Natural killer cell (primary cell): ENCODE data around the gene DHRS2. TPM values are rescaled to one million over a fixed set of nuclear protein-coding genes. Genes with fewer than 3 reads are reported as not detected.

Experiments
- ATAC-seq, 3 donors: fragments of 150-1000 bp in 2 of 3; fragments of 200-7000 bp in 1 of 3; cut with Tn5 transposase; 1 replicate in 1 of 3; 2 replicates in 2 of 3; pipeline ENCODE4 v1.10.0; 2021; ENCODE audit warnings: mild to moderate bottlenecking in 2 of 3, moderate library complexity in 2 of 3
- DNase-seq, 2 donors: peaks; one replicate each; pipeline versions ENCODE4 v3.0.0 to v3.0.0-alpha.2; 2013 to 2021; ENCODE audit warnings: mixed read lengths in 1 of 2
- H3K27ac ChIP-seq: one replicate; pipeline ENCODE4 v1.5.1; 2013; ENCODE audit warnings: mild to moderate bottlenecking, low read length
- H3K27me3 ChIP-seq: one replicate; pipeline ENCODE4 v1.6.1; 2013; ENCODE audit warnings: low read length; ENCODE audit not compliant: control insufficient read depth, insufficient read depth
- H3K36me3 ChIP-seq: one replicate; pipeline ENCODE4 v1.6.1; 2013; ENCODE audit warnings: low read length; ENCODE audit not compliant: control insufficient read depth, insufficient read depth
- H3K4me1 ChIP-seq: one replicate; pipeline ENCODE4 v1.6.1; 2013; ENCODE audit warnings: low read length; ENCODE audit not compliant: control insufficient read depth, insufficient read depth
- H3K4me3 ChIP-seq: one replicate; pipeline ENCODE4 v1.5.1; 2013; ENCODE audit warnings: low read length
- H3K9me3 ChIP-seq: one replicate; pipeline ENCODE4 v1.6.1; 2013; ENCODE audit warnings: low read length; ENCODE audit not compliant: control insufficient read depth, insufficient read depth
- H3K27ac Mint-ChIP-seq, 2 donors: one replicate each; pipeline ENCODE4 v1.8.0; 2022; ENCODE audit warnings: mild to moderate bottlenecking in 2 of 2, mixed read lengths in 2 of 2, moderate library complexity in 1 of 2
- H3K27me3 Mint-ChIP-seq, 2 donors: one replicate each; pipeline ENCODE4 v1.8.0; 2022; ENCODE audit warnings: low read depth in 2 of 2, mixed read lengths in 2 of 2
- H3K36me3 Mint-ChIP-seq: one replicate; pipeline ENCODE4 v1.8.0; 2022; ENCODE audit warnings: mixed read lengths
- H3K4me1 Mint-ChIP-seq, 2 donors: one replicate each; pipeline ENCODE4 v1.8.0; 2022; ENCODE audit warnings: mixed read lengths in 2 of 2
- H3K4me3 Mint-ChIP-seq: one replicate; pipeline ENCODE4 v1.8.0; 2022; ENCODE audit warnings: mild to moderate bottlenecking, moderate library complexity, mixed read lengths
- H3K9me3 Mint-ChIP-seq, 2 donors: one replicate each; pipeline ENCODE4 v1.8.0; 2022; ENCODE audit warnings: mixed read lengths in 2 of 2
- WGBS: methylation state at CpG from one replicate; pipeline ENCODE4 v1.1.7; 2013; ENCODE audit warnings: missing lambda C conversion rate; ENCODE audit not compliant: insufficient coverage; 5-methylcytosine and 5-hydroxymethylcytosine counted together
- intact Hi-C: fragments of 100-400 bp; cut with micrococcal nuclease; formaldehyde crosslinking; loops from one replicate; pipeline ENCODE4 v1.14.2; 2022
- total RNA-seq, 4 donors: library from RNA; stranded (reverse); fragments of 120-200 nt in 1 of 4; gene quantifications; one replicate each; pipeline versions ENCODE4 v1.2.3 to v1.2.4, GENCODE V29; 2013 to 2022
- TF ChIP-seq, protein P1 (sequence below): fragments of 200-600 bp; IDR thresholded peaks from one replicate; pipeline ENCODE4 v1.8.0; 2022; ENCODE audit warnings: antibody characterized with exemption

Gene DHRS2
- total RNA-seq, 3 donors from 2014 or later (not counting 1 experiment from before 2014, with no cell fraction given): 0.50 TPM; not detected in 2

DNA sequence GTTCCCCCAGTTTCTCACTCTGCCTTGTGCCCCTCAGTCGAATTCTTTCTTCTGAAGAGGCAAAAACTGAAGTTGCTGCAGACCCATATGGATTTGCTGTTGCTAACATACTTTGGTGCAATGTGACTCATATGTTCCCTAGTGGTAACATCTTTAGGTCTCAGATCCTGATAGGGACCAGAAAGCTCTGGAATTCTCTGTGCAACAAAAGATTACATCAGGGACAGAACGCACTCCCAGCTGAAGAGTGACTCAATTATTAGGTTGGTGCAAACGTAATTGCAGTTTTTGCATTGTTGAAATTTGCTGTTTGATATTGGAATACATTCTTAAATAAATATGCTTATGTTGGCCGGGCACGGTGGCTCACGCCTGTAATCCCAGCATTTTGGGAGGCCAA, 8.2 kb upstream of the DHRS2 start:
- intact Hi-C loops: no loop called here
- Histone ChIP-seq H3K9me3 (peaks cover 2% of the 10 kb centered on the region), H3K27ac (no peak overlapping the region), H3K4me3 (no peak overlapping the region), H3K36me3 (no peaks in the 10 kb centered on the region), H3K4me1 (peaks cover 6% of the 10 kb centered on the region), H3K27me3 (no peaks in the 10 kb centered on the region)
- TF ChIP-seq, protein P1, sequence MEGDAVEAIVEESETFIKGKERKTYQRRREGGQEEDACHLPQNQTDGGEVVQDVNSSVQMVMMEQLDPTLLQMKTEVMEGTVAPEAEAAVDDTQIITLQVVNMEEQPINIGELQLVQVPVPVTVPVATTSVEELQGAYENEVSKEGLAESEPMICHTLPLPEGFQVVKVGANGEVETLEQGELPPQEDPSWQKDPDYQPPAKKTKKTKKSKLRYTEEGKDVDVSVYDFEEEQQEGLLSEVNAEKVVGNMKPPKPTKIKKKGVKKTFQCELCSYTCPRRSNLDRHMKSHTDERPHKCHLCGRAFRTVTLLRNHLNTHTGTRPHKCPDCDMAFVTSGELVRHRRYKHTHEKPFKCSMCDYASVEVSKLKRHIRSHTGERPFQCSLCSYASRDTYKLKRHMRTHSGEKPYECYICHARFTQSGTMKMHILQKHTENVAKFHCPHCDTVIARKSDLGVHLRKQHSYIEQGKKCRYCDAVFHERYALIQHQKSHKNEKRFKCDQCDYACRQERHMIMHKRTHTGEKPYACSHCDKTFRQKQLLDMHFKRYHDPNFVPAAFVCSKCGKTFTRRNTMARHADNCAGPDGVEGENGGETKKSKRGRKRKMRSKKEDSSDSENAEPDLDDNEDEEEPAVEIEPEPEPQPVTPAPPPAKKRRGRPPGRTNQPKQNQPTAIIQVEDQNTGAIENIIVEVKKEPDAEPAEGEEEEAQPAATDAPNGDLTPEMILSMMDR: no peak
- peaks cover 7 to 8% of the 10 kb centered on the region in 2 donors for H3K4me1 Mint-ChIP-seq
- no peak overlapping the region for H3K27ac Mint-ChIP-seq
- peaks cover 11% of the 10 kb centered on the region for H3K36me3 Mint-ChIP-seq
- 79% methylated on average over 6 of the region's 6 CpGs for WGBS
- ATAC-seq (no peak), DNase-seq (no peak)
- H3K9me3 Mint-ChIP-seq: peaks cover 0 to 4% of the 10 kb centered on the region in 2 donors
- peaks cover 5 to 12% of the 10 kb centered on the region in 2 donors for H3K27me3 Mint-ChIP-seq
- H3K4me3 Mint-ChIP-seq: no peak overlapping the region

DNA sequence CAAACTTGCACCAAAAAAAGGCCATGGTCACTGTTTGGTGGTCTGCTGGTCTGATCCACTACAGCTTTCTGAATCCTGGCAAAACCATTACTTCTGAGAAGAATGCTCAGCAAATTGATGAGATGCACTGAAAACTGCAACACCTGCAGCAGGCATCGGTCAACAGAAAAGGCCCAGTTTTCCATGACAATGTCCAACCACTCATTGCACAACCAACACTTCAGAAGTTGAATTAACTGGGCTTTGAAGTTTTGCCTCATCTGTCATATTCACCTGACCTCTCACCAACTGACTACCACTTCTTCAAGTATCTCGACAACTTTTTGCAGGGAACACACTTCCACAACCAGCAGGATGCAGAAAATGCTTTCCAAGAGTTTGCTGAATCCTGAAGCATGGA, 7.0 kb upstream of the DHRS2 start:
- H3K27ac ChIP-seq: no peak overlapping the region
- peaks cover 7 to 8% of the 10 kb centered on the region in 2 donors for H3K4me1 Mint-ChIP-seq
- H3K27me3 Mint-ChIP-seq: peaks cover 5 to 8% of the 10 kb centered on the region in 2 donors
- DNase-seq: no peak
- peaks cover 2% of the 10 kb centered on the region for H3K9me3 ChIP-seq
- no peak overlapping the region for H3K4me3 ChIP-seq
- peaks cover 0 to 4% of the 10 kb centered on the region in 2 donors for H3K9me3 Mint-ChIP-seq
- intact Hi-C loops: no loop called here
- no peak overlapping the region for H3K4me3 Mint-ChIP-seq
- no peaks in the 10 kb centered on the region for H3K36me3 ChIP-seq
- WGBS: 40% methylated on average over 2 of the region's 2 CpGs
- no peaks in the 10 kb centered on the region for H3K27me3 ChIP-seq
- no peak overlapping the region for H3K27ac Mint-ChIP-seq
- TF ChIP-seq, protein P1: no peak
- peaks cover 10% of the 10 kb centered on the region for H3K36me3 Mint-ChIP-seq
- ATAC-seq: no peak
- H3K4me1 ChIP-seq: peaks cover 6% of the 10 kb centered on the region

DNA sequence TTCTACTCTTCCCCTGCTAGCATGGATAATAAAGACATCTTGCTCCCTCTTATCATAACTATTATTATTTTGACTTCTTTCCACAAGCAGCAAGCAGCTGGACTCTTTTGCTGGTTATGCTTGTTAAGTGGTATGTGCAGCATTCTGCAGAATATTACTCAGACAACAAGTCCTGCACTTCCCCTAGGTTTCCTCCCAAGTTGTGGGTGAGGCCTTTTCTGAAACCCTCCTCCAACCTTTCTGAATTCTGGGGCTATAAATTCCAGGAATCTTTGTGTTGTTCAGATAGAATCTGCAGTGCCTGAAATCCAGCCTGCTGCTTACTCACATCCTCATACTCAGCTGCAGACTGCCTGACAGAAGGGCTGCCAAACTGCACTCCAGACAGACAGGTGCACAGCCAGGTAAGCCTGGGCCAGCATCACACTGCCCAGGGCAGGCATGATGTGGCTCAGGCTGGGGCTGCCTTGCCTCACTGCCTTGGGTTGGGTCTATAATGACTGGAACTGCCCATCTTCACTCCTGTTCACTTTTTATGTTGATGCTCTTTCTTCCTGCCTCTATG, 6.2 kb upstream of the DHRS2 start:
- Histone ChIP-seq H3K9me3 (peaks cover 2% of the 10 kb centered on the region), H3K36me3 (no peaks in the 10 kb centered on the region), H3K4me3 (no peak overlapping the region), H3K27me3 (no peaks in the 10 kb centered on the region), H3K27ac (no peak overlapping the region), H3K4me1 (peaks cover 6% of the 10 kb centered on the region)
- Mint-ChIP-seq H3K36me3 (peaks cover 3% of the 10 kb centered on the region), H3K9me3 (no peaks in the 10 kb centered on the region), H3K27ac (no peak overlapping the region), H3K27me3 (peaks cover 1 to 5% of the 10 kb centered on the region in 2 donors), H3K4me1 (peaks cover 7 to 10% of the 10 kb centered on the region in 2 donors), H3K4me3 (no peak overlapping the region)
- TF ChIP-seq, protein P1: no peak
- DNase-seq (no peak), ATAC-seq (no peak)
- intact Hi-C loops: no loop called here

DNA sequence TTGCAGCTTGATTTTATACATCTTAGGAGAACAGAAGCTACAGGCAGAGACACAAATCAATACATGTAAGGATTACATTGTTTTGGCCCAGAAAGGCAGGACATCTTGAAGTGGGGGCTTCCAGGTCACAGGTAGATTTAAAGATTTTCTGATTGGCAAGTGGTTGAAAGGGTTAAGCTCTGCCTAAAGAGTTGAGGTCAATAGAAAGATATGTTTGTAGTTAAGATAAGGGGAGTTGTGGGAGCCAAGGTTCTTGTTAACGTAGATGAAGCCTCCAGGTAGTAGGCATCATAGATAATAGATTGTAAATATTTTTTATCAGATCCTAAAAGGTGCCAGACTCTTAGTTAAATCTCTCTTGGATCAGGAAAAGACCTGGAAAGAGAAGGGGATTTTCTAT, 5.5 kb upstream of the DHRS2 start:
- ATAC-seq (no peak), DNase-seq (no peak)
- Mint-ChIP-seq H3K9me3 (no peaks in the 10 kb centered on the region), H3K27me3 (peaks cover 0 to 5% of the 10 kb centered on the region in 2 donors), H3K4me1 (peaks cover 7 to 13% of the 10 kb centered on the region in 2 donors), H3K27ac (no peak overlapping the region), H3K36me3 (no peaks in the 10 kb centered on the region), H3K4me3 (no peak overlapping the region)
- Histone ChIP-seq H3K9me3 (no peaks in the 10 kb centered on the region), H3K27ac (no peak overlapping the region), H3K4me3 (no peak overlapping the region), H3K27me3 (no peaks in the 10 kb centered on the region), H3K4me1 (peaks cover 6% of the 10 kb centered on the region), H3K36me3 (no peaks in the 10 kb centered on the region)
- TF ChIP-seq, protein P1: no peak
- 92% methylated on average over 1 of the region's 1 CpG for WGBS
- intact Hi-C loops: no loop called here
